GM12872 (cell line): ENCODE results near the gene HAPLN3.
A peak's percentile ranks its signal among the peaks of the same experiment; 100 is the strongest.

Source experiments
- TF ChIP-seq, protein P1 (sequence below): IDR thresholded peaks from 3 replicates; pipeline ENCODE4 v1.5.1; 2011; ENCODE audit warnings: low read depth, mild to moderate bottlenecking, low read length, moderate library complexity; ENCODE audit not compliant: insufficient read depth

The HAPLN3 gene

DNA sequence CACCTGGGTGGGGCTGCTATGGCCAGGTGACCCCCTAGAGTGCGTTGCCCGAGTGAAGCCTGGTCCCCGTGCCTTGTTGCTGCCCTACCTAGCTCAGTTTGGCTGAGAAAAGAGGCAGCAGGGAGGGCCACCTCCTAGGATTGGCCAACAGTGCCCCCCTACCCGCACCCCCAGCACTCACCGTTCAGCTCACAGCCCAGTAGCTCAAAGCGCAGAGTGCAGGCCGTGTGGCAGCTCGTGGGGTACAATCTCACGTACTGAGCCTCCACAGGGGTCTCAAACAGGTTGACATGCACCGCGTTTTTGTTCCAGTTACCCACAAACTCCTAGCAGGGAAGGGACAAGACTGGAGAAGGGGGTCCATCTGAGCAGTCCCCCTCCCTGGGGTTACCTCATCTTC lies 10.2 kb upstream of the HAPLN3 start:
- TF ChIP-seq, protein P1, sequence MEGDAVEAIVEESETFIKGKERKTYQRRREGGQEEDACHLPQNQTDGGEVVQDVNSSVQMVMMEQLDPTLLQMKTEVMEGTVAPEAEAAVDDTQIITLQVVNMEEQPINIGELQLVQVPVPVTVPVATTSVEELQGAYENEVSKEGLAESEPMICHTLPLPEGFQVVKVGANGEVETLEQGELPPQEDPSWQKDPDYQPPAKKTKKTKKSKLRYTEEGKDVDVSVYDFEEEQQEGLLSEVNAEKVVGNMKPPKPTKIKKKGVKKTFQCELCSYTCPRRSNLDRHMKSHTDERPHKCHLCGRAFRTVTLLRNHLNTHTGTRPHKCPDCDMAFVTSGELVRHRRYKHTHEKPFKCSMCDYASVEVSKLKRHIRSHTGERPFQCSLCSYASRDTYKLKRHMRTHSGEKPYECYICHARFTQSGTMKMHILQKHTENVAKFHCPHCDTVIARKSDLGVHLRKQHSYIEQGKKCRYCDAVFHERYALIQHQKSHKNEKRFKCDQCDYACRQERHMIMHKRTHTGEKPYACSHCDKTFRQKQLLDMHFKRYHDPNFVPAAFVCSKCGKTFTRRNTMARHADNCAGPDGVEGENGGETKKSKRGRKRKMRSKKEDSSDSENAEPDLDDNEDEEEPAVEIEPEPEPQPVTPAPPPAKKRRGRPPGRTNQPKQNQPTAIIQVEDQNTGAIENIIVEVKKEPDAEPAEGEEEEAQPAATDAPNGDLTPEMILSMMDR, result no peak

DNA sequence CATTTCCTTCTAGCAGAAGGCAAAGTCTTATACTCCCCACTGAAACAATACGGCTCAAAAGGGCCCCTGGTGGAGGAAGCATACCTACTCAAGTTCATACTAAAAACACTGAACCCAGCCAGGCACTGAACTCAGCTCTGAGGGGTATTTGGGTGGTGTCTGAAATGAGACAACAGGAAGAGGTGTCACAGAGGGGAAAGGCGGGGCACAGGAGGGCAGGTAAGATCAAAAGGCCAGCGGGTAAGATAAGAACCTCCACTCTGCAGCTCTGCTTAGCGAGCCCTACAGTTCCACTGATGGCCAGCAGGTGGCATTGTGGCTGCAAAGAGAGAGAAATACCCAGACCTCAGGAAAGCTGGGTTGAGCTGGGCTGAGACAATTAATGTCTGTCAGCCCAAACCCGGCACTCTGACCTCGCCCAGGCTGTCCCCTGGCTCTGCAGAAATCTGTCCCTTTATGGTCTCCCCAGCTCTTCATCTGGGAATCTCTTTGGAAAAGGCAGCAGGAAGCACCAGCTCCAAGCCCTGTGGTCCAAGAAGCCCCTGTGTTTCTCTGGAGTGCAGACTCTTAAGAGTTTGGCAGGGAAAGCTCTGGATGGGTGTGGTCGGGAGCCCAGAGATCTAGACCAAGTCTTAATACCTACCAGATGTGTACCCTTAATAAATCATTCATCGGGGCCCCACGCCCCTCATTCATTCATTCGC lies 9.4 kb upstream of the HAPLN3 start:
- TF ChIP-seq, protein P1, result peak; percentile 99

DNA sequence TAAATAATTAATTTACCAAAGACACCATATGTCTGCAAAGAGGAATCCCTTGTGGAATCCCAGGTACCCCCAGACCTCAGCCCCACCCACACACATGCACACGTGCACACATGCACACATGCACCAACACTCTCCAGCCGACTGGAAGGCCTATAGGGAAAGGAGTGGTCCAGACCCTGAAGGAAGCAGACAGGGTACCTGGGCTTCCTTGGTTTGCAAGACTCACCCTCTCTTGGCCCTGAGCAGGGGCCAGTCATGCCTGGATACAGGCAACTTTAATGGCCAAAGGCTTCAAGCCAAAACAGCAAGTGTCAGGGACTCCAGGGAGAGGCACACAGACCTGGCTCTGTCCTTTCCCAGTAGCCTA lies 8.9 kb upstream of the HAPLN3 start:
- TF ChIP-seq, protein P1, result no peak

GRCh38 chr15:88902846-88903245 lies 7.5 kb upstream of the HAPLN3 start:
- TF ChIP-seq, protein P1, result no peak

- TF ChIP-seq, protein P1, result no peak
Observed at GRCh38 chr15:88902221-88902835, 7.0 kb upstream of the HAPLN3 start.

DNA sequence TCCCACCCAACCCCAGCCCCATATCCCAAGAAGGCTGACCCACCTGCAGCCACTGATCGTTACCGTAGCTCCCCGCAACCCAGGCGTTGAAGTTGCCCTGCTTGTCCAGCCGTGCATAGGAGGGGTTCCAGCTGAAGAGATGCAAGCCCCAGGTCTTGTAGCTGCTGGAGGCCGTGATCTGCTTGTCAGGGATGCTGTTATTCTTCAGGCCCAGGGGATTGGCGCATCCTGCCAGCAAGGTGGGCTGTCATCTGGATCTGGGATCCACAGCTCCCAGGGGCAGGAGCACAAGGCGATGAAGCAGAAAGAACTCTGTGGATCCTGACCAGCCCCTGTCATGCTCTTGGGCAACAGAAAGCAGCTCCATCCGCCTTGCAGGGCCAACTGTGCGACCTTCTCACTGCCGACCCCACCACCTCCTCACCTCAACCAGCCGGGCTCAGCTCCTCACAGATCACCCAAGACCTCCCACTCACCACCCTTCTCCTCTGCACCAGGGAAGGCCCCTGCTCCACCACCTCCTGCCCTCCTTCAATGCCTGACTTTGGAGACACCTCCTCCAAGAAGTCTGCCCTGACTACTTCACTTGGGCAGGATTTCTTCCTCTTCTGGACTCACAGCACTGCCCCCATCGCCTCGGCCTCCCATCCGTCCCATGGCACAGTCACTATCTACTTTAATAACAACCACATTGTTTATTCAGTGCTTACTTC lies 6.3 kb upstream of the HAPLN3 start:
- TF ChIP-seq, protein P1, result no peak

DNA sequence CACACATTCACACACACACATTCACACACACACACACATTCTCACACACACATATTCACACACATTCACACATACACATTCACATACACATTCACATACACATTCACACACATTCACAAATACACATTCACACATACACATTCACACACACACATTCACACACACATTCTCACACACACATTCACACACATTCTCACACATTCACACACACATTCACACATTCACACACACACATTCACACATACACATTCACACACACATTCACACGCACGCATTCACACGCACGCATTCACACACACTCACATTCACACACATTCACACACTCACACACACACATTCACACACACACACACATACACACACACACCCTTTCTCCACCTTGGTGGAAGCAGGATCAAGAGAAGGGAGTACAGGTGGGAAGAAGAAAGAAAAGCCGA lies 5.7 kb upstream of the HAPLN3 start:
- TF ChIP-seq, protein P1, result no peak
